Caki2 (cell line): Measurements from ENCODE around the gene PILRA. TPM values are rescaled to one million over a fixed set of nuclear protein-coding genes. Genes with fewer than 3 reads are reported as not detected.
"Not testable (repeated sequence)": the region's sequence is repeated elsewhere in the genome, so short reads cannot be mapped to it uniquely, and the experiment has no call there.

Source experiments
- DNase-seq: peaks from one replicate; pipeline ENCODE4 v3.0.0-alpha.2; 2015; ENCODE audit warnings: low read depth
- in situ Hi-C: cut with HindIII; loops from 2 replicates; pipeline ENCODE4 v1.10.0; 2016; ENCODE audit warnings: low sequenced_read_pairs, low pct_unique_long_range_greater_than_20kb, mixed read lengths
- total RNA-seq: library from RNA; depleted of rRNA; stranded (reverse); fragments of >200 nt; shearing (Covaris generic); gene quantifications from 2 replicates; pipeline ENCODE4 v1.2.3, GENCODE V29; 2014; ENCODE audit warnings: low replicate concordance; rRNA removed

The PILRA gene
- total RNA-seq, 1 experiment from 2014 or later, result 0.91 TPM

DNA sequence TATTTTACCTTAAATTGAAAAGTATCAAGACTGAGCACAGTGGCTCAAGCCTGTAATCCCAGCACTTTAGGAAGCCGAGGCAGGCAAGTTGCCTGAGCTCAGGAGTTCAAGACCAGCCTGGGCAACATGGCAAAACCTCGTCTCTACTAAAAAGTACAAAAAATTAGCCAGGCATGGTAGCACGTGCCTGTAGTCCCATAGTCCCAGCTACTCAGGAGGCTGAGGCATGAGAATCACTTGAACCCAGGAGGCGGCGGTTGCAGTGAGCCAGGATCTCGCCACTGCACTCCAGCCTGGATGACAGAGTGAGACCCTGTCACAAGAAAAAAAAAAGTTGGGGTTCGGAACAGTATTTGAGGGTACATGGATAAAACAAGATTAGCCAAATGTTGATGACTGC lies 66.0 kb downstream of the PILRA start:
- in situ Hi-C loops, DNase-seq: not testable (repeated sequence)

DNA sequence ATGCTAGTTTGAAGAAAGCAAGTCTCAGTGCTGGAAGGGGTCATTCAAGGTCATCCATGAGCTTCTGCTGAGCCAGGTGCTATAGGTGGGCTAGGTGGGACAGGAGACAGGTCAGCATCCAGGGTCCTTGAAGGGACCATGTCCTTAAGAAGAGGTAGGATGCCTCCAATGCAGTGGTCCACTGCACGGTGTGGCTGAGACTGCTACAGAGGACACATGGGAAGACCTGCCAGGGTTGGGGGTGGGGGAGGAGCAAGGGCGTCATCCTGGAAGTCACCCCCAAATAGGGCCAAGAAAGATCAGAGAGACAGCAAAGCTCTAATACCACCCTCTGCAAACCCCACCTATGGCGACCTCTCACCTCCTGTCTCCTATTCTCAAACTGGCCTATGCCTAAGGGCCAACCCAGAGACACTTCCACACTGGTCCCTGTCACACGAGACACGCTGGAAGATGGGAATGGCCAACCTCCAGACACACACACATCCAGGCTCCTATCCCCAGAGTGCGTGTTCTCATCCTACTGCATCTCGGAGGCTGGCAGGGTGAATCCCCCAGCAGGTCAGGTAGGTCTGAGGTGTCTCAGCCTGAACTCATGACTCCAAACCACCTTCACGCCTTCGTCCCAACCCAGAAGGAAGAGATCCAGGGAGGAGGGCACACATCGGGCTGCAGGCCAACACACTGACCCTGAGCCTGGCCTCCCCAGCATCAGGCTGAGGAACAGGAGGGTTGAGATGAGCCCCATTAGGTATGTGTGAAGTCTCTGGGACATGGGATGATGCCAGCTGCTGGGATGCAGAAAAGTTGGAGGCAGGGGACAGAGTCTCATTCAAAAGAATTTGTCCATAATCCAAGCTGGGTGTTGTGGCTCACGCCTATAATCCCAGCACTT lies 68.6 kb downstream of the PILRA start:
- in situ Hi-C loops, result no loop called here

DNA sequence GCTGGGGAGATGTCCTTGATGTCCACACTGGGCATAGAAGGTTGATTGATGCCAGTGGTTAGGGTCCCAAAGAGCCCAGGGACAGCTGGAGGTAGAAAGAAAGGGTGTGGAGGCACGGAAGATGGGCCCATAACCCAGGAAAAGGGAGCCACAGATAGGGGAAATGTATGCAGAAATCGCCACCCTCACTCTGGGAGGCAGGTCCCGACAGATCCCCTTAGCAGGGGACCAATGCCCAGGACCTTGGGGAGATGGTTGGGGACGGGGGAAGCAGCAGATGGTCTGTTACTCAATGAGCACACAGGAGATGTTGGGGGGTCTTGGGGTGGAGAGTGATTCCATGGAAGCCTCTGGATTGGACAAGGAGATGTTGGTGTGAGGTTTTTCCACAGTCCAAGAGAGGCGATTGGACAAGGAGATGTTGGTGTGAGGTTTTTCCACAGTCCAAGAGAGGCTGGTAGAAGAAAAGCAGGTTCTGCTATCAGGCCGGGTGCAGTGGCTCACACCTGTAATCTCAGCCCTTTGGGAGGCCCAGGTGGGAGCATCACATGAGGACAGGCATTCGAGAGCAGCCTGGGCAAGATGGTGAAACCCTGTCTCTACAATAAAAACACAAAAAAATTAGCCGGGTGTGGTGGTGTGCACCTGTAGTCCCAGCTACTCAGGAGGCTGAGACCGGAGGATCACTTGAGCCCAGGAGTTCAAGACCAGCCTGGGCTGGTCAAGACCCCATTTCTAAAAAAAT lies 70.0 kb downstream of the PILRA start:
- no peak for DNase-seq

More for the DNA sequence above, 68.6 kb downstream of the PILRA start:
- no peak for DNase-seq

DNA sequence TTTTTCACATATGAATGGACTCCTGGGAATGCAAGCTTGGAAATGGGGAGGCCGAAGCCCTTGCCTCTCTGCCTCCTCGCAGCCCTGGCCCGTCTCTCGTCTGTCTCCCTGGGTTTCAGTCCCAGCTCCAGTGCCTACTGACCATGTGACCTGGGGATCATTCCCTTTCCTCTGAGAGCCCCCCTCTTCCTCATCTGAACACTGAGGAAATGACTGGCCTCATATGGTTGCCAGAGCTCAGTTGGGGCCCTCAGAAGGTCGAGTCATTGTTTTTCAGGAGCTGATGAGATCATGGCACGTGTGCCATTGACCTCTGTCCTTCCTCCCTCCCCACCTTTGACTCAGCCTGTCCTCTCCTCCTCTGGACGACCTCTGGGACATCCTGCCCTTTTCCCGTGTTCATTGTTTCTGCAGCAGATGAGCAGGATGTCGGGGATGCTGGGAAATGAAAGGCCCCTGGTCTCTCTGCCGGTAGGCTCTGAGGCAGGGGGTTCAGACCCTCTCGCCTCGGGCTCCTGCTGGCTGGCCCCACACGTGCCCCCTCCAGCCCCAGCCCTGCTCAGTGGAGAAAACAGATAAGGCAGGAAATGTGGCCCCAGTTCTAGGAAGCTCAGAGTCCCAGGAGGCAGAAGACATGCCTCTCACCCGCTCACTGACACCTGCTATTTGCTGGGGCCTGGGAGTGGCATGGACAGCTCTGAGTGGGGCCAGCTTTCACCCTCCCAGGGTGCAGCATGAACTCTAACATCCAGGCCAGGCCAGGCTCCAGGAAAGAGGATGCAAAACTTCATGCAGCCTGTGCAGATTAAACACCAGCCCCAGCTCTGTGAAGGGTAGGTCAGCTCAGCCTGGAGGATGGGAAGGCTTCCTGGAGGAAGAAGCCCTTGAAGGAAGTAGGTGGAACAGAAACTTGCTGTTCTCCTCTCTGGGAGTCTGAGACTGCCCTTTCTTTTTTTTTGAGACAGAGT lies 71.3 kb downstream of the PILRA start:
- peak; percentile 65 for DNase-seq
- in situ Hi-C loops, result no loop called here

More for the DNA sequence above, 70.0 kb downstream of the PILRA start:
- in situ Hi-C loops, result no loop called here

DNA sequence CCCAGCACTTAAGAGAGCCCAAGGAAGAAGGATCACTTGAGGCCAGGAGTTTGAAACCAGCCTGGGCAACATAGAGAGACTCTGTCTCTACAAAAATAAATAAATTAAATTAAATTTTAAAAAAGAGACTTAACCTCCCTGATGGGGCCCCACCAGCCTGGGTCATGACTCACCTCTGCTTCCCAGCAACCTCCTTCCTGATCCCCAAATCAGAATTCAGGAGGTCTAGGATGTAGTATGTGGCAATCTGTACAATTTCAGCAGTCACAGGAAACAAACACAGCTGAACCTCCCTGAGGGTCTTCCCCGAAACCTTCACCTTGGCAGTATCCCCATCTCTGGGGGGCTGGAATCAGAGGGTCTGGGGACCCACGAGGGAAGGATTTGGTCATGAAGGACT lies 72.8 kb downstream of the PILRA start:
- no peak for DNase-seq
- in situ Hi-C loops, result no loop called here

DNA sequence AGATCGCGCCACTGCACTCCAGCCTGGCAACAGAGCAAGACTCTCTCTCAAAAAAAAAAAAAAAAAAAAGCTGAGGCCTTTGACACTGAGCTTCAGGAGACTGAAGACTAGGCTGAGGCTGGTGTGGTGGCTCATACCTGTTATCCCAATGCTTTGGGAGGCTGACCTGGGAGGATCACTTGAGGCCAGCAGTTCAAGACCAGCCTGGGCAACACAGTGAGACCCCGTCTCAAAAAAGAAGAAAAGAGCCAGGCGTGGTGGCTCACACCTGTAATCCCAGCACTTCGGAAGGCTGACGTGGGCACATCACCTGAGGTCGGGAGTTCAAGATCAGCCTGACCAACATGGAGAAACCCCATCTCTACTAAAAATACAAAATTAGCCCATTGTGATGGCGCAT lies 74.1 kb downstream of the PILRA start:
- DNase-seq, in situ Hi-C loops: not testable (repeated sequence)

DNA sequence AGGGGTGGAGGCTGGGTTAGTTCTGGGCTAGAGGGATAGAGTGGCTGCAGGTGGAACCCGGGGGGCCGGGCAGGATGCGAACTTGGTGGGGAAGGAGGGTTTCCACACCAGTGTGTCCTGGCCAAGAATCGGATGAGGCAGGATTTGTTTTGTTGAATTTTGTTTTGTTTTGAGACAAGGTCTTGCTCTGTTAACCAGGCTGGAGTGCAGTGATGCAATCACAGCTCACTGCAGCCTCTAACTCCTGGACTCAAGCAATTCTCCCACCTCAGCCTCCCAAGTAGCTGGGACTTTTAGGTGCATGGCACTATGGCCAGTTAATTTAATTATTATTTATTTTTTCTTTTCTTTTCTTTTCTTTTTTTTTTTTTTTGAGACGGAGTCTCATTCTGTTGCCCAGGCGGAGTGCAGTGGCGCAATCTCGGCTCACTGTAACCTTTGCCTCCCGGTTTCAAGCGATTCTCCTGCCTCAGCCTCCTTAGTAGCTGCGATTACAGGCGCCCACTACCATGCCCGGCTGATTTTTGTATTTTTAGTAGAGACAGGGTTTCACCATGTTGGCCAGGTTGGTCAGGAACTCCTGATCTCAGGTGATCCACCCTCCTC lies 76.0 kb downstream of the PILRA start:
- in situ Hi-C loops, result no loop called here
- no peak for DNase-seq

Other genes starting within 250 kb of the PILRA start
- gene MBLAC1, start 246.5 kb upstream of the PILRA start, total RNA-seq, result 0.52 and 2.5 TPM in 2 replicates
- gene LAMTOR4, start 224.6 kb upstream of the PILRA start, total RNA-seq, result 63.0 and 126 TPM in 2 replicates
- gene TRAPPC14, start 214.8 kb upstream of the PILRA start, total RNA-seq, result 2.2 and 2.3 TPM in 2 replicates
- not detected in 2 replicates for gene GAL3ST4, start 204.9 kb upstream of the PILRA start, total RNA-seq
- 1.4 and 1.6 TPM in 2 replicates for gene GPC2, start 196.1 kb upstream of the PILRA start, total RNA-seq
- not detected in 2 replicates for gene STAG3, start 195.6 kb upstream of the PILRA start, total RNA-seq
- gene PVRIG, start 153.5 kb upstream of the PILRA start, total RNA-seq, result 1.4 TPM in 1 of 2 replicates, not detected in the other
- not detected in 2 replicates for gene SPDYE3, start 65.8 kb upstream of the PILRA start, total RNA-seq
- gene PILRB, start 15.4 kb upstream of the PILRA start, total RNA-seq, result 15.0 and 44.8 TPM in 2 replicates
- gene ZCWPW1, start 55.2 kb downstream of the PILRA start, total RNA-seq, result 1.8 and 5.9 TPM in 2 replicates
- gene MEPCE, start 56.3 kb downstream of the PILRA start, total RNA-seq, result 44.0 and 49.7 TPM in 2 replicates
- gene PPP1R35, start 63.0 kb downstream of the PILRA start, total RNA-seq, result 48.5 and 55.4 TPM in 2 replicates
- gene SPACDR, start 90.8 kb downstream of the PILRA start, total RNA-seq, result not detected in 2 replicates
- gene TSC22D4, start 105.7 kb downstream of the PILRA start, total RNA-seq, result 39.5 and 46.5 TPM in 2 replicates
- 0.87 and 3.6 TPM in 2 replicates for gene NYAP1, start 110.4 kb downstream of the PILRA start, total RNA-seq
- gene AGFG2, start 165.7 kb downstream of the PILRA start, total RNA-seq, result 20.0 and 42.3 TPM in 2 replicates
- gene SAP25, start 200.4 kb downstream of the PILRA start, total RNA-seq, result not detected in 2 replicates
- 0.84 and 3.7 TPM in 2 replicates for gene LRCH4, start 212.6 kb downstream of the PILRA start, total RNA-seq
- 0.23 and 0.71 TPM in 2 replicates for gene FBXO24, start 212.8 kb downstream of the PILRA start, total RNA-seq
- 5.3 and 17.8 TPM in 2 replicates for gene PCOLCE, start 228.9 kb downstream of the PILRA start, total RNA-seq
- 3.6 and 34.9 TPM in 2 replicates for gene MOSPD3, start 239.1 kb downstream of the PILRA start, total RNA-seq